K562 (cell line): ENCODE measurements around the gene DENND6B. TPM values are rescaled to one million over a fixed set of nuclear protein-coding genes. Genes with fewer than 3 reads are reported as not detected.

Experiments used
- COPS2 ChIP-seq: fragments of 450-650 bp; conservative IDR thresholded peaks from 2 replicates; pipeline ENCODE4 v1.6.1; 2016; ENCODE audit warnings: mild to moderate bottlenecking, moderate library complexity
- CREBBP ChIP-seq: IDR thresholded peaks from one replicate; pipeline ENCODE4 v1.6.1; 2012; ENCODE audit warnings: low read depth, mild to moderate bottlenecking, control low read depth, inconsistent platforms, low read length
- CTBP1 ChIP-seq: fragments of 450-650 bp; IDR thresholded peaks from 2 replicates; pipeline ENCODE4 v1.6.1; 2016; ENCODE audit warnings: borderline replicate concordance
- CTCF ChIP-seq, 3 experiments: IDR thresholded peaks in 2 of 3; conservative IDR thresholded peaks in 1 of 3; 2 replicates each; pipeline ENCODE4 v1.5.1; 2011 to 2012; ENCODE audit warnings: low read length in 3 of 3, mild to moderate bottlenecking in 3 of 3, control low read depth in 2 of 3, improper control_type of control experiment in 1 of 3, inconsistent platforms in 1 of 3, low read depth in 1 of 3, mixed read lengths in 1 of 3, moderate library complexity in 1 of 3; ENCODE audit not compliant: insufficient read depth in 2 of 3
- E2F8 ChIP-seq: fragments of 450-650 bp; IDR thresholded peaks from 2 replicates; pipeline ENCODE4 v1.7.1; 2018; ENCODE audit warnings: mild to moderate bottlenecking, low read depth; ENCODE audit not compliant: partially characterized antibody
- ELK1 ChIP-seq: sonication (generic); formaldehyde crosslinking; IDR thresholded peaks from 2 replicates; pipeline ENCODE4 v1.8.1; 2022; ENCODE audit warnings: missing genetic modification reagents
- ESRRA ChIP-seq: fragments of 450-650 bp; IDR thresholded peaks from 2 replicates; pipeline ENCODE4 v1.6.1; 2014; ENCODE audit warnings: low read depth, mild to moderate bottlenecking, moderate library complexity, borderline replicate concordance
- GATAD2B ChIP-seq: fragments of 450-650 bp; IDR thresholded peaks from 2 replicates; pipeline ENCODE4 v1.6.1; 2017; ENCODE audit warnings: mild to moderate bottlenecking, borderline replicate concordance
- HNRNPK ChIP-seq: fragments of 200-400 bp; formaldehyde crosslinking; IDR thresholded peaks from one replicate; pipeline ENCODE4 v1.6.1; 2018; ENCODE audit warnings: mild to moderate bottlenecking, low read depth, low read length; ENCODE audit not compliant: poor library complexity, severe bottlenecking
- PCBP2 ChIP-seq: fragments of 200-400 bp; formaldehyde crosslinking; IDR thresholded peaks from 2 replicates; pipeline ENCODE4 v1.6.1; 2018; ENCODE audit warnings: low read length, low read depth, mild to moderate bottlenecking, moderate library complexity; ENCODE audit not compliant: poor library complexity, severe bottlenecking
- RBBP5 ChIP-seq: fragments of 200-600 bp; sonication (generic); IDR thresholded peaks from 2 replicates; pipeline ENCODE4 v1.6.1; 2012; ENCODE audit warnings: borderline replicate concordance, mild to moderate bottlenecking, low read length, control low read depth, inconsistent platforms; ENCODE audit not compliant: insufficient read depth, poor library complexity, severe bottlenecking
- RBFOX2 ChIP-seq: fragments of 200-400 bp; formaldehyde crosslinking; IDR thresholded peaks from 2 replicates; pipeline ENCODE4 v1.6.1; 2017; ENCODE audit warnings: low read depth, mild to moderate bottlenecking, low read length, moderate library complexity
- VEZF1 ChIP-seq: fragments of 200-800 bp; sonication (Bioruptor generic); IDR thresholded peaks from 2 replicates; pipeline ENCODE4 v1.6.1; 2017; ENCODE audit warnings: missing genetic modification characterization, missing compliant biosample characterization
- YY1 ChIP-seq, 3 experiments: IDR thresholded peaks; 2 replicates each; pipeline ENCODE4 v1.6.1; 2011; ENCODE audit warnings: low read length in 2 of 3, mild to moderate bottlenecking in 2 of 3, moderate library complexity in 2 of 3, borderline replicate concordance in 1 of 3, control low read depth in 1 of 3, low read depth in 1 of 3; ENCODE audit not compliant: insufficient read depth in 3 of 3, insufficient replicate concordance in 2 of 3, control insufficient read depth in 1 of 3, insufficient read length in 1 of 3; ENCODE audit errors: extremely low read depth in 1 of 3
- polyA plus RNA-seq, 8 experiments: library from polyadenylated mRNA; depleted of rRNA in 4 of 8; stranded (reverse) in 5 of 8; unstranded in 3 of 8; fragments of >200 nt; fragmentation: Nextera tagmentation in 2 of 8; fragmentation: Illumina TruSeq in 1 of 8; extraction: Ambion mirVana in 2 of 8; extraction: Trizol in 1 of 8; gene quantifications; 2 replicates each; pipeline versions ENCODE4 v1.2.1 to v1.2.3, GENCODE V29; 2011 to 2014; ENCODE audit warnings: inconsistent platforms in 1 of 8, missing spikeins in 1 of 8
- total RNA-seq, 7 experiments: library from RNA; depleted of rRNA in 6 of 7; stranded (reverse); fragments of >200 nt in 6 of 7; fragmentation: Illumina TruSeq in 2 of 7; extraction: Trizol in 2 of 7; gene quantifications; 2 replicates each; pipeline versions ENCODE4 v1.2.1 to v1.2.3, GENCODE V29; 2011 to 2021; ENCODE audit warnings: low replicate concordance in 1 of 7

Gene DENND6B
- total and polyA plus RNA-seq, 9 of the 15 experiments (the other 6 are each of a cell fraction or from before 2014, with no cell fraction given) = 0.07 to 3.7 (median 1.5) TPM

- TF ChIP-seq E2F8 (no peak), PCBP2 (no peak), ELK1 (CRISPR knock-in tag) (no peak), RBBP5 (peak; percentile 38), ESRRA (no peak), YY1 (IDR thresholded peaks at IDR 0.05; ENCODE audit: borderline replicate concordance in 1 of 3, control insufficient read depth in 1 of 3, extremely low read depth in 1 of 3, insufficient read depth in 3 of 3, insufficient read length in 1 of 3, insufficient replicate concordance in 2 of 3, low read depth in 1 of 3, low read length in 2 of 3) (peak in 2 of 3 experiments; percentile 53 to 71), GATAD2B (peak; percentile 60; the same call in 1 of the 2 replicates), CTBP1 (0 out of 2 replicates have a peak, but pooled peaks have one; percentile 18), COPS2 (no peak), RBFOX2 (peak; percentile 59), CREBBP (no peak), HNRNPK (peak; percentile 90), CTCF (IDR thresholded peaks at IDR 0.05 in 2 of 3, conservative IDR thresholded peaks at IDR 0.05 in 1 of 3; ENCODE audit: insufficient read depth in 2 of 3, low read depth in 1 of 3, low read length in 3 of 3) (no peak), VEZF1 (CRISPR knock-in tag) (peak; percentile 86)
Observed at GRCh38 chr22:50306753-50307749, 19.8 kb downstream of the DENND6B start, which contains the start of gene PLXNB2 (continued).
